Lower leg skin (tissue), 4 donors: ENCODE results near the gene KRT86. TPM values are rescaled to one million over a fixed set of nuclear protein-coding genes. Genes with fewer than 3 reads are reported as not detected.
"Not testable (repeated sequence)": the region's sequence is repeated elsewhere in the genome, so short reads cannot be mapped to it uniquely, and the experiment has no call there.

ENCODE experiments used
- DNase-seq, 2 donors: peaks; one replicate each; pipeline ENCODE4 v3.0.0-alpha.2; 2019; ENCODE audit warnings: low spot score in 2 of 2
- H3K4me3 ChIP-seq: fragments of 200-600 bp; sonication (generic); 2 replicates; pipeline ENCODE4 v1.5.1; 2017; ENCODE audit warnings: mild to moderate bottlenecking, low read depth; ENCODE audit not compliant: poor library complexity, severe bottlenecking
- CTCF ChIP-seq, 3 donors: fragments of 450-650 bp; IDR thresholded peaks; one replicate each; pipeline ENCODE4 v1.5.1; 2016; ENCODE audit warnings: antibody characterized with exemption in 3 of 3, mild to moderate bottlenecking in 3 of 3, moderate library complexity in 2 of 3
- POLR2A ChIP-seq, 2 donors: fragments of 450-650 bp; IDR thresholded peaks; one replicate each; pipeline ENCODE4 v1.6.1; 2016 to 2017; ENCODE audit warnings: antibody characterized with exemption in 2 of 2, mild to moderate bottlenecking in 1 of 2, moderate library complexity in 1 of 2
- WGBS, 2 donors: methylation state at CpG; one replicate each; pipeline ENCODE4 v1.1.5; 2018; 5-methylcytosine and 5-hydroxymethylcytosine counted together
- intact Hi-C: fragments of 100-400 bp; cut with DNase I; formaldehyde crosslinking; loops from one replicate; pipeline ENCODE4 v1.15.0; 2023; ENCODE audit warnings: low total_unique reads
- total RNA-seq, 4 donors: library from RNA; depleted of rRNA; stranded (reverse); fragments of >200 nt; gene quantifications; one replicate each; pipeline ENCODE4 v1.1.0, GENCODE V29; 2016

Gene KRT86
- total RNA-seq, 4 donors from 2014 or later = 0.86 to 298 (median 10.0) TPM; not detected in 1

DNA sequence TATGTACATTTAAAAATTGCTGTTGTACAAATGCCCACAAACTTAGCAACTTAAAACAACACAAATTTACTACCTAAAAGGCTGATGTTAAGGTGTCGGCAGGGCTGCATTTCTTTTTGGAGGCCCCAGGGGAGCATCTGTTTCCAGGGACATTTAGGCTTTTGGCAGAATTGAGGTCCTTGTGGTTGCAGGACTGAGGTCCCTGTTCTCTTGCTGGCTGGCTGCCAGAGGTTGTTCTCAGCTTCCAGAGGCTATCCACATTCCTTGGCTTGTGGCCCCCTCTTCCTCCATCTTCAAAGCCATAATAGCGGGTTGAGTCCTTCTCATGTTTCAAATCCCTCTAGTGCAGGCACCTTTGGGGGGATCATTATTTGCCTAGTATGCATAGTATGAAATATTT is 69.1 kb downstream of the KRT86 start:
- 93% methylated on average over 2 of the region's 2 CpGs for WGBS, 2 donors
- intact Hi-C loops = no loop called here
- DNase-seq = no peak
- TF ChIP-seq CTCF (IDR thresholded peaks at IDR 0.05) = no peak
- no peak for TF ChIP-seq POLR2A (IDR thresholded peaks at IDR 0.05)
- no peak overlapping the region for H3K4me3 ChIP-seq

GRCh38 chr12:52344111-52344510 is 69.7 kb downstream of the KRT86 start:
- DNase-seq = no peak
- no peak for TF ChIP-seq CTCF (IDR thresholded peaks at IDR 0.05)
- TF ChIP-seq POLR2A (IDR thresholded peaks at IDR 0.05) = no peak

GRCh38 chr12:52345041-52345440 is 70.6 kb downstream of the KRT86 start:
- 91 to 92% methylated on average over 8 of the region's 8 CpGs for WGBS, 2 donors
- H3K4me3 ChIP-seq, intact Hi-C loops, DNase-seq: not testable (repeated sequence)

More at GRCh38 chr12:52344111-52344510, 69.7 kb downstream of the KRT86 start:
- 95 to 96% methylated on average over 12 of the region's 12 CpGs for WGBS, 2 donors
- intact Hi-C loops = no loop called here
- H3K4me3 ChIP-seq = no peak overlapping the region

DNA sequence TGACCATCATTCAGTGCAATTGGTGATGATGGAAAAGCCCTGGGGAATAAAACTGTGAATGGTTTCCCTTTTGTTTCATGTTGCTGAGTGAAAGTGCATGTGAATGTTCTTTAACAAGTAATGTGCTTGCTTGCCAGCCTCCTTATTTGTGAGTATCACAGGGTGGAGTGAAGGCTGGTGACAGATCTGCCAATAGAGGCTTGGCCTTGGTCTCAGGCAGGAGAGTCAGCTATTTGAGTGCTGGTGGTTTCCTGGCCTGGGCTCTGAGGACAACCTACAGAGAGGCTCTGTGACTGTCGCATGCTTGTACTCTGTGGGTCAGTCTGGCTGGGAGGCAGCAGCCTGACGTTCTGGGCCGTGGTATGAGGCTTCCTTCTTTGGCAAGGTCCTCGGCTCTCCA is 72.1 kb downstream of the KRT86 start:
- intact Hi-C loops = no loop called here
- no peak overlapping the region for H3K4me3 ChIP-seq
- DNase-seq = peak in 1 of 2 donors; percentile 39
- no peak for TF ChIP-seq POLR2A (IDR thresholded peaks at IDR 0.05)
- TF ChIP-seq CTCF (IDR thresholded peaks at IDR 0.05) = no peak
- 39 to 44% methylated on average over 4 of the region's 4 CpGs for WGBS, 2 donors

DNA sequence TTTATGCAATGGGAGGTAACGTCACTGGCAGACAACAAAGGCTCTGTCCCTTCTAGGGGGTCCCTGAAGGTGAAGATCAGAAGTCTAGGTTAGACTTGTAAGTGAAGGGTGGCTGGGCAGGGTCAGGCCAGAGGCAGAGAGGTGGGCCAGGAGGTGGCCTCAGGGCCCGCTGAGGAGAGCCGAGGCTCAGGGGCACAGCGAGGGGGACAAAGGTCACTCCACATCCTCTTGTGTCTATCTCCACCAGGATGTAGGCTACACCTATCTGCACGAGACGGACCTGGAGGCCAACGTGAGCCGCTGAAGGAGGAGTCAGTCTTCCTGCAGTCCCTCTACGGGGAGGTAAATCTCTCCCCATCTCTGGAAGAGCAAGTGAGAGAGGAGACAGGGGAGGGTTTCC is 72.6 kb downstream of the KRT86 start:
- H3K4me3 ChIP-seq = no peak overlapping the region
- WGBS, 2 donors = 78 to 80% methylated on average over 9 of the region's 9 CpGs
- intact Hi-C loops = no loop called here
- no peak for TF ChIP-seq POLR2A (IDR thresholded peaks at IDR 0.05)
- TF ChIP-seq CTCF (IDR thresholded peaks at IDR 0.05) = no peak
- DNase-seq = no peak

GRCh38 chr12:52347551-52348510 is 73.4 kb downstream of the KRT86 start:
- TF ChIP-seq POLR2A (IDR thresholded peaks at IDR 0.05) = no peak
- TF ChIP-seq CTCF (IDR thresholded peaks at IDR 0.05) = no peak
- no peak for DNase-seq
- intact Hi-C loops = no loop called here
- no peak overlapping the region for H3K4me3 ChIP-seq
- WGBS, 2 donors = 74 to 80% methylated on average over 16 of the region's 16 CpGs
